Trophoblast cell (in vitro differentiated cells and primary cell): Measurements from ENCODE around the gene LRP5.
A peak's percentile ranks its signal among the peaks of the same experiment; 100 is the strongest.

Source experiments
- DNase-seq, 2 donors: peaks; one replicate each; pipeline ENCODE4 v3.0.0-alpha.2; 2016
- H2AFZ ChIP-seq: 2 replicates; pipeline ENCODE4 v1.6.1; 2013; ENCODE audit warnings: low read length, moderate library complexity, mild to moderate bottlenecking; ENCODE audit not compliant: insufficient read depth, poor library complexity
- H2AK5ac ChIP-seq: 2 replicates; pipeline ENCODE4 v1.6.1; 2013; ENCODE audit warnings: mild to moderate bottlenecking, low read length
- H2BK120ac ChIP-seq: 2 replicates; pipeline ENCODE4 v1.6.1; 2013; ENCODE audit warnings: low read length, mild to moderate bottlenecking, moderate library complexity; ENCODE audit not compliant: insufficient read depth, poor library complexity
- H2BK12ac ChIP-seq: 2 replicates; pipeline ENCODE4 v1.6.1; 2013; ENCODE audit warnings: mild to moderate bottlenecking, low read length, moderate library complexity
- H2BK5ac ChIP-seq: 2 replicates; pipeline ENCODE4 v1.6.1; 2013; ENCODE audit warnings: low read length, low read depth, moderate library complexity, mild to moderate bottlenecking; ENCODE audit not compliant: poor library complexity
- H3K14ac ChIP-seq: 2 replicates; pipeline ENCODE4 v1.6.1; 2013; ENCODE audit warnings: mild to moderate bottlenecking, low read length
- H3K18ac ChIP-seq: 2 replicates; pipeline ENCODE4 v1.6.1; 2013; ENCODE audit warnings: mild to moderate bottlenecking, low read length
- H3K23ac ChIP-seq: 2 replicates; pipeline ENCODE4 v1.6.1; 2013; ENCODE audit warnings: low read length
- H3K27ac ChIP-seq: 2 replicates; pipeline ENCODE4 v1.5.1; 2013; ENCODE audit warnings: low read depth, mild to moderate bottlenecking, inconsistent platforms, low read length, moderate library complexity
- H3K27me3 ChIP-seq: 2 replicates; pipeline ENCODE4 v1.6.1; 2013; ENCODE audit warnings: inconsistent platforms, mild to moderate bottlenecking, low read length, moderate library complexity; ENCODE audit not compliant: insufficient read depth
- H3K36me3 ChIP-seq, 2 experiments: 1 replicate in 1 of 2; 2 replicates in 1 of 2; pipeline ENCODE4 v1.6.1; 2013; ENCODE audit warnings: low read length in 2 of 2, mild to moderate bottlenecking in 2 of 2, moderate library complexity in 1 of 2; ENCODE audit not compliant: insufficient read depth in 2 of 2, control insufficient read depth in 1 of 2
- H3K4ac ChIP-seq: 2 replicates; pipeline ENCODE4 v1.6.1; 2013; ENCODE audit warnings: low read depth, mild to moderate bottlenecking, low read length, moderate library complexity
- H3K4me1 ChIP-seq, 2 experiments: 1 replicate in 1 of 2; 2 replicates in 1 of 2; pipeline ENCODE4 v1.6.1; 2013; ENCODE audit warnings: low read length in 2 of 2, mild to moderate bottlenecking in 2 of 2, moderate library complexity in 1 of 2; ENCODE audit not compliant: insufficient read depth in 2 of 2, control insufficient read depth in 1 of 2
- H3K4me2 ChIP-seq: 2 replicates; pipeline ENCODE4 v1.6.1; 2013; ENCODE audit warnings: inconsistent platforms, mild to moderate bottlenecking, low read length, moderate library complexity
- H3K4me3 ChIP-seq: 2 replicates; pipeline ENCODE4 v1.5.1; 2013; ENCODE audit warnings: mild to moderate bottlenecking, low read depth, low read length, inconsistent platforms
- H3K79me1 ChIP-seq: one replicate; pipeline ENCODE4 v1.6.1; 2013; ENCODE audit warnings: low read length
- H3K79me2 ChIP-seq: 2 replicates; pipeline ENCODE4 v1.6.1; 2013; ENCODE audit warnings: low read length, mild to moderate bottlenecking; ENCODE audit not compliant: control insufficient read depth, insufficient read depth, poor library complexity
- H3K9ac ChIP-seq: 2 replicates; pipeline ENCODE4 v1.6.1; 2013; ENCODE audit warnings: mild to moderate bottlenecking, low read length
- H3K9me3 ChIP-seq: 2 replicates; pipeline ENCODE4 v1.6.1; 2013; ENCODE audit warnings: low read depth, mild to moderate bottlenecking, control low read depth, inconsistent platforms, low read length; ENCODE audit not compliant: insufficient read depth
- H4K12ac ChIP-seq: 2 replicates; pipeline ENCODE4 v1.6.1; 2013; ENCODE audit warnings: low read depth, mild to moderate bottlenecking, low read length, moderate library complexity
- H4K8ac ChIP-seq: 2 replicates; pipeline ENCODE4 v1.6.1; 2013; ENCODE audit warnings: low read depth, mild to moderate bottlenecking, low read length, moderate library complexity
- H4K91ac ChIP-seq: one replicate; pipeline ENCODE4 v1.6.1; 2013; ENCODE audit warnings: low read depth, mild to moderate bottlenecking, low read length, moderate library complexity
- WGBS: extraction: QIAGEN DNeasy Blood & Tissue Kit; methylation state at CpG from one replicate; pipeline ENCODE4 v1.1.7; 2013; ENCODE audit warnings: missing lambda C conversion rate; ENCODE audit not compliant: insufficient read length, insufficient coverage; ENCODE audit errors: extremely low coverage; 5-methylcytosine and 5-hydroxymethylcytosine counted together

The LRP5 gene

GRCh38 chr11:68270196-68271022 lies 42.0 kb upstream of the LRP5 start:
- H3K14ac ChIP-seq: no peak overlapping the region
- no peaks in the 10 kb centered on the region for H3K9me3 ChIP-seq
- H2BK5ac ChIP-seq: no peak overlapping the region
- peak; percentile 41 to 59 for DNase-seq
- H3K4me3 ChIP-seq: no peak overlapping the region
- H3K36me3 ChIP-seq: peaks cover 23 to 26% of the 10 kb centered on the region in 2 experiments
- H3K79me2 ChIP-seq: peaks cover 8% of the 10 kb centered on the region
- no peak overlapping the region for H4K91ac ChIP-seq
- H2BK12ac ChIP-seq: no peak overlapping the region
- H3K23ac ChIP-seq: no peak overlapping the region
- no peak overlapping the region for H2AK5ac ChIP-seq
- peaks cover 0 to 4% of the 10 kb centered on the region in 2 experiments for H3K4me1 ChIP-seq
- no CpG with 5 or more reads among the region's 8 CpGs for WGBS
- H4K8ac ChIP-seq: peak overlapping the region; percentile 50
- peaks cover 11% of the 10 kb centered on the region for H3K79me1 ChIP-seq
- H2BK120ac ChIP-seq: no peak overlapping the region
- no peaks in the 10 kb centered on the region for H3K27me3 ChIP-seq
- no peak overlapping the region for H3K27ac ChIP-seq
- peak overlapping the region; percentile 92 for H3K4me2 ChIP-seq
- H3K9ac ChIP-seq: no peak overlapping the region
- peak overlapping the region; percentile 69 for H3K4ac ChIP-seq
- H2AFZ ChIP-seq: no peak overlapping the region
- peak overlapping the region; percentile 70 for H3K18ac ChIP-seq
- H4K12ac ChIP-seq: no peak overlapping the region

- Histone ChIP-seq H3K4me2 (peak overlapping the region; percentile 92), H3K9me3 (no peaks in the 10 kb centered on the region), H2BK12ac (no peak overlapping the region), H3K14ac (peak overlapping the region; percentile 75), H3K18ac (peak overlapping the region; percentile 83), H3K4me3 (peak overlapping the region; percentile 90), H3K4me1 (peaks cover 0 to 4% of the 10 kb centered on the region in 2 experiments), H4K8ac (peak overlapping the region; percentile 85), H3K79me2 (peaks cover 8% of the 10 kb centered on the region), H3K27me3 (no peaks in the 10 kb centered on the region), H3K36me3 (peaks cover 16 to 19% of the 10 kb centered on the region in 2 experiments), H2AK5ac (peak overlapping the region; percentile 60), H3K23ac (no peak overlapping the region), H3K27ac (peak overlapping the region; percentile 65), H4K91ac (peak overlapping the region; percentile 85), H4K12ac (peak overlapping the region; percentile 21), H3K4ac (peak overlapping the region; percentile 57), H2AFZ (peak overlapping the region; percentile 61), H2BK120ac (peak overlapping the region; percentile 29), H3K9ac (peak overlapping the region; percentile 93), H2BK5ac (peak overlapping the region; percentile 85), H3K79me1 (peaks cover 11% of the 10 kb centered on the region)
- DNase-seq: peak; percentile 46 to 75
- no CpG with 5 or more reads among the region's 23 CpGs for WGBS
Measured at GRCh38 chr11:68271023-68271780, 41.2 kb upstream of the LRP5 start.

GRCh38 chr11:68271781-68272608 lies 40.4 kb upstream of the LRP5 start, which contains the start of gene C11orf24:
Gene C11orf24, minus strand, starts transcription at chr11:68271973. Its CDS starts 8,206 bp downstream, at chr11:68263767.
- Histone ChIP-seq H4K12ac (peak within 1 kb of the TSS; percentile 99), H2AK5ac (peak within 1 kb of the TSS; percentile 64), H2BK120ac (peak within 1 kb of the TSS; percentile 97), H3K4ac (peak within 1 kb of the TSS; percentile 94), H3K79me2 (peaks cover 8% of the 10 kb centered on the region), H3K27me3 (no peaks in the 10 kb centered on the region), H3K36me3 (peaks cover 10 to 13% of the 10 kb centered on the region in 2 experiments), H2BK12ac (peak within 1 kb of the TSS; percentile 82), H3K23ac (peak within 1 kb of the TSS; percentile 86), H3K4me3 (peak within 1 kb of the TSS; percentile 91), H3K9ac (peak within 1 kb of the TSS; percentile 93), H3K79me1 (peaks cover 11% of the 10 kb centered on the region), H3K27ac (peak within 1 kb of the TSS; percentile 70), H4K91ac (peak within 1 kb of the TSS; percentile 96), H3K4me1 (peaks cover 0 to 4% of the 10 kb centered on the region in 2 experiments), H4K8ac (peak within 1 kb of the TSS; percentile 99), H3K4me2 (peak within 1 kb of the TSS; percentile 99), H3K9me3 (no peaks in the 10 kb centered on the region), H3K18ac (peak within 1 kb of the TSS; percentile 99), H2BK5ac (peak within 1 kb of the TSS; percentile 97), H3K14ac (peak within 1 kb of the TSS; percentile 97), H2AFZ (peak within 1 kb of the TSS; percentile 95)
- peak; percentile 96 to 99 for DNase-seq
- WGBS: no CpG with 5 or more reads among the region's 71 CpGs
